Endothelial cell (in vitro differentiated cells): ENCODE data around the gene RIMS1. TPM values are rescaled to one million over a fixed set of nuclear protein-coding genes. Genes with fewer than 3 reads are reported as not detected.
"Not testable (repeated sequence)": the region's sequence is repeated elsewhere in the genome, so short reads cannot be mapped to it uniquely, and the experiment has no call there.

Experiments
- DNase-seq: peaks from one replicate; pipeline ENCODE4 v3.0.0; 2021; ENCODE audit warnings: low spot score
- H3K27ac Mint-ChIP-seq: one replicate; pipeline ENCODE4 v1.8.0; 2021; ENCODE audit warnings: mixed read lengths, inconsistent platforms; ENCODE audit not compliant: unreplicated experiment
- H3K27me3 Mint-ChIP-seq: one replicate; pipeline ENCODE4 v1.8.0; 2021; ENCODE audit warnings: mild to moderate bottlenecking, moderate library complexity, mixed read lengths, inconsistent platforms; ENCODE audit not compliant: unreplicated experiment
- H3K36me3 Mint-ChIP-seq: one replicate; pipeline ENCODE4 v1.8.0; 2021; ENCODE audit warnings: mild to moderate bottlenecking, low read depth, mixed read lengths, inconsistent platforms; ENCODE audit not compliant: unreplicated experiment
- H3K4me1 Mint-ChIP-seq: one replicate; pipeline ENCODE4 v1.8.0; 2021; ENCODE audit warnings: mild to moderate bottlenecking, mixed read lengths, inconsistent platforms; ENCODE audit not compliant: unreplicated experiment
- H3K4me3 Mint-ChIP-seq: one replicate; pipeline ENCODE4 v1.8.0; 2021; ENCODE audit warnings: mild to moderate bottlenecking, mixed read lengths, inconsistent platforms; ENCODE audit not compliant: unreplicated experiment
- H3K9me3 Mint-ChIP-seq: one replicate; pipeline ENCODE4 v1.8.0; 2021; ENCODE audit warnings: mixed read lengths, inconsistent platforms; ENCODE audit not compliant: unreplicated experiment
- CTCF ChIP-seq: fragments of 200-600 bp; sonication (generic); IDR thresholded peaks from one replicate; pipeline ENCODE4 v1.5.0; 2021; ENCODE audit warnings: antibody characterized with exemption; ENCODE audit not compliant: unreplicated experiment
- total RNA-seq: library from RNA; stranded (reverse); fragmentation: NEBNext Ultra II Directional; extraction: Animal tissue kit (Norgen Biotek cat#: 25700); gene quantifications from one replicate; pipeline ENCODE4 v1.2.1, GENCODE V29; 2021; ENCODE audit not compliant: unreplicated experiment

RIMS1 gene
- total RNA-seq, 1 donor from 2014 or later = 1.8 TPM

- H3K36me3 Mint-ChIP-seq = no peaks in the 10 kb centered on the region
- no peak overlapping the region for H3K4me3 Mint-ChIP-seq
- H3K4me1 Mint-ChIP-seq = peaks cover 2% of the 10 kb centered on the region
- TF ChIP-seq CTCF = no peak
- H3K27ac Mint-ChIP-seq = no peak overlapping the region
- H3K27me3 Mint-ChIP-seq = no peaks in the 10 kb centered on the region
- DNase-seq = no peak
- H3K9me3 Mint-ChIP-seq = no peaks in the 10 kb centered on the region
These were observed 442.4 kb downstream of the RIMS1 start for GRCh38 chr6:72328775-72329174.

GRCh38 chr6:72335203-72335602 is 448.9 kb downstream of the RIMS1 start:
- H3K9me3 Mint-ChIP-seq, H3K4me1 Mint-ChIP-seq: not testable (repeated sequence)

GRCh38 chr6:72348926-72349325 is 462.6 kb downstream of the RIMS1 start:
- Mint-ChIP-seq H3K27ac (no peak overlapping the region), H3K9me3 (no peaks in the 10 kb centered on the region), H3K4me3 (no peak overlapping the region), H3K27me3 (no peaks in the 10 kb centered on the region), H3K4me1 (no peaks in the 10 kb centered on the region), H3K36me3 (no peaks in the 10 kb centered on the region)
- TF ChIP-seq CTCF = no peak
- no peak for DNase-seq

More at GRCh38 chr6:72335203-72335602, 448.9 kb downstream of the RIMS1 start:
- not testable (repeated sequence) for H3K4me3 Mint-ChIP-seq, H3K36me3 Mint-ChIP-seq, H3K27ac Mint-ChIP-seq, DNase-seq, H3K27me3 Mint-ChIP-seq

GRCh38 chr6:72350296-72350881 is 464.0 kb downstream of the RIMS1 start:
- H3K36me3 Mint-ChIP-seq = no peaks in the 10 kb centered on the region
- no peaks in the 10 kb centered on the region for H3K4me1 Mint-ChIP-seq
- DNase-seq = no peak
- H3K27ac Mint-ChIP-seq = no peak overlapping the region
- H3K4me3 Mint-ChIP-seq = no peak overlapping the region
- no peaks in the 10 kb centered on the region for H3K27me3 Mint-ChIP-seq
- no peaks in the 10 kb centered on the region for H3K9me3 Mint-ChIP-seq
- no peak for TF ChIP-seq CTCF

- Mint-ChIP-seq H3K27ac (no peak overlapping the region), H3K4me1 (peaks cover 10% of the 10 kb centered on the region), H3K36me3 (no peaks in the 10 kb centered on the region), H3K4me3 (no peak overlapping the region), H3K27me3 (peaks cover 3% of the 10 kb centered on the region), H3K9me3 (no peaks in the 10 kb centered on the region)
- no peak for TF ChIP-seq CTCF
- DNase-seq = no peak
These were observed 477.7 kb downstream of the RIMS1 start for GRCh38 chr6:72363844-72364740.
